ENCODE data around the gene NEDD9. TPM values are rescaled to one million over a fixed set of nuclear protein-coding genes. Genes with fewer than 3 reads are reported as not detected.

Gene NEDD9
- total RNA-seq, 1 experiment from 2014 or later: 0.17 TPM

Other genes starting within 250 kb of the NEDD9 start
- 0.07 TPM for gene ELOVL2, start 188.4 kb downstream of the NEDD9 start, total RNA-seq (2021; ENCODE audit: unreplicated experiment)
- gene SMIM13, start 138.8 kb downstream of the NEDD9 start, total RNA-seq (2021; ENCODE audit: unreplicated experiment): 15.7 TPM
- not detected for gene ERVFRD-1, start 120.9 kb downstream of the NEDD9 start, total RNA-seq (2021; ENCODE audit: unreplicated experiment)

Data from HCT116 (cell line).